Pulmonary artery endothelial cell (primary cell): ENCODE results near the gene CHIC2. TPM values are rescaled to one million over a fixed set of nuclear protein-coding genes. Genes with fewer than 3 reads are reported as not detected.
A peak's percentile ranks its signal among the peaks of the same experiment; 100 is the strongest.

Source experiments
- DNase-seq: peaks from one replicate; pipeline ENCODE4 v3.0.0-alpha.2; 2011; ENCODE audit warnings: low read depth, low spot score
- total RNA-seq: library from RNA; depleted of rRNA; stranded (reverse); fragments of >200 nt; gene quantifications from 2 replicates; pipeline ENCODE4 v1.2.3, GENCODE V29; 2014

The CHIC2 gene
- total RNA-seq, 1 donor from 2014 or later = 78.0 TPM

- no peak for DNase-seq
Measured at GRCh38 chr4:54011201-54011600, 53.2 kb downstream of the CHIC2 start.

GRCh38 chr4:54006755-54007154 is 57.6 kb downstream of the CHIC2 start:
- no peak for DNase-seq

GRCh38 chr4:54005475-54005874 is 58.9 kb downstream of the CHIC2 start:
- DNase-seq = no peak

DNA sequence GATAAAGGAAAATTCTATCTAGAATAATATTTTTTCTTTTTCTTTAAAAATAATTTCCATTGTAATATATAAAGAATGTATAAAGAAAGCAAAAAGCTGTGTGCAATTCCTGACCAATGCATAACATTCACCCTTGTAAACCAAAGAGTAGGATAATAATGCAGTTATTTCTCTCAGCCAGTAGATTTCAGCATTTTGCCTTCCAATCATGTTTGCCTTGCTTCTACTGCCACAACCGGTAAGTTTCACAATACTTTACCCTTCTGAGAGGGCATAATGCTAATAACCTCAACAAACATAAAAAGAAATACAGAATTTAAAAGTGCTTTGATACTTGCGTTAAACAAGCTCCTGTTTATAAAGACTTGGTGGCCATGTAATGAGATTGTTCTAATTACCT is 59.9 kb downstream of the CHIC2 start:
- no peak for DNase-seq

DNA sequence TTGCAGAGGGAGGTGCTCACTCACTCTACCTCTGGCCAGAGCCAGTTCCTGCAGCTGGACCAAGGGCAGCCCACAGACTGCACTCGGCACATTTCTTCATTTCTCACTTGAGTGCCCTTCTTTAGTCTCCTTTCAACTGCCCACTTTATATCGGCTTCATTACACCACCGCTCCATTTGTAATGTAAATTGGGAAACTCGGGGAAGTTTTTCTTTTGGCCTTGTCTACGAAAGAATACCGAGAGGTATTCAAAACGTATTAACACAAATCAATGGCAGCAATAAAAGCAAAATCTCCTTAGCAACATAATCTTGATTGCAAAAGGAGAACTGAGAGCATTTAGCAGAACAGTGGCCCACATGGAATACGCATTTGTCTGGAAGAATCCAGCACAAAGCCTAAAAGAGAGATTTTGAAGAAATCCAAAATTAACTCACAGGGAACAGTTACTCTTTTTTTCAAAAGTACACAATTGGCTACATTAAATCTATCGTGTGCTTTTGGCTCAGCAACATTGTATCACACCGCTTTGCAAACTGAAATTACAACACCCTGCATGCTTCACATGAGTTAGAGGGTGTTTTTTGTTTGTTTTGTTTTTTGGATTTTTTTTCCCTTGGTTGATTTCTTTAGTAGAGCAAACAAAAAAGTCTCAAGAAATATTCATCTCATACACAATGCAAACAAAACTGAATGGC is 62.6 kb downstream of the CHIC2 start:
- no peak for DNase-seq

- DNase-seq = no peak
Measured at GRCh38 chr4:53997898-53998297, 66.5 kb downstream of the CHIC2 start.

- peak; percentile 97 for DNase-seq
Measured at GRCh38 chr4:53994382-53995102, 69.9 kb downstream of the CHIC2 start.

DNA sequence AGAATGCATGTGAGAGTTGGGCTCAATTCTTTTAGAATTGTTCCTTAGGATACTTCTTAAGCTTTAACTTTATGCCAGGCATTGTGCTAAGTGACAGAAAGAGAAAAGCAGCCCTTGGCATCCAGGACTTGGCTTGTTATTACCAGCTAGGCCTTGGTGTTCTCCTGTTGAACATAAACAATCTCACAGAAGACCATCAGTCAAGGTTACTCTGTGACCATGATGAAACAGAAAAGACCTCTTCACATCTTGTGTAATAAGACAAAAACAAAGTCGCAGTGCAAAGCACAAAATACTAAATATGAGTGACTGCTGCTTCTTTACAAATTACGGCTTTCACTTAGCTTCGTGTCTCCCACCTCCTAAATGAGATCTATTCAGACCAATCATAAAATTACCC is 71.6 kb downstream of the CHIC2 start:
- no peak for DNase-seq

- DNase-seq = no peak
Measured at GRCh38 chr4:53991821-53992220, 72.6 kb downstream of the CHIC2 start.

GRCh38 chr4:53990641-53991040 is 73.8 kb downstream of the CHIC2 start:
- DNase-seq = no peak

DNA sequence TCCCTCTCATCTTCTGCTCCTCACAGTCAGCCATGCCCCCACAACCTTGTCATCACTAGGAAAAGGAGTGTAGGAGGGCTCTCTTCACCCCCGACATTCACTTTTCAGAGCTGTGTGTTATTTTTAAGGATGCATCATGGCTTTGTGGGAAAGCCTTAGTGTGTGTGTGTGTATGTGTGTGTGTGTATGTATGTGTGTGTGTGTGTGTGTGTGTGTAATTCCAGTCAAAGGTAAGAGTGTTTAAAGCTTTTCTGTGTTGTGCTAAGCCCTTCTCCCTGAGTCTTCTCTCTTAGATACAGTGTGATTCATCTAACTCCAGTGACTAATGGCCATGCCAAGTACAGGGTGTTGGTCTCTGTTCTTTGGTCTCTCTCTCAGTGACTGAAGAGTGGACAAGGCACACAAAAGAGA is 76.6 kb downstream of the CHIC2 start:
- DNase-seq = no peak

DNA sequence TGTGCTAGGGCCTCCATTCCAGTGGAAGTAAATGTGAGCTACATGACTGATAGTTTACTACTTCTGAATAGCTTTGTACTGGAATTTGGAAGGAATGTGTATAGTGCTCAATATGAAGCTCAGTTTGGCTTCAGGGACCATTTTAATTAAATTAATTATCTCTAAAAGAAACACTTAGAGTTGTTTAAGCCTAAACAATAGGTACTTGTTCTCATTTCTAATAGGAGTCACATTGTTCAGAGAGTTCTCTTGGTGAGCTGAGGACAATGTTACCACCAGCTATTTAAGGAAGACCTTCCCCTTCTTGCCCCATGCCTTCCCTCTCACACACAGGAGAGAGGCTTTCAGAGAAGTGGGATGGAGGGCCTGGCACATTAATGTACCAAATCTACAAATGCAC is 78.3 kb downstream of the CHIC2 start:
- DNase-seq = no peak

DNA sequence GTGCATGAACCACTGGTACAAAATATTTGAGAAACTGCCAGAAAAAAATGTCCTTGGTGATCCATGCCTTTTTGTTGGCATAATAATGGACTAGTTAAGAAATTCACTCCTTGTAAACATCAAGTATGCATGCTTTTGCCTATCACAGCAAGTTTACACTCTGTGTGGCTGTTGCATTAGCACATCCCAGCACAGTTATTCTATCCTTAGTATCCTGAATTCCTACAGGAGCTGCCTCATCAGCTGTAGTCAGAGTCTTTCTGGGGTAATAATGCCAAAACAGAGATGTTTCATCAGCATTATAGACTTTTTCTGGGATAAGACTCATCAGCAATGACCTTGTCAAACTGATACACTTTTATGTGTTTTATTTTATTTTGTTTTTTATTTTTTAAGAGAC is 82.8 kb downstream of the CHIC2 start:
- no peak for DNase-seq

DNA sequence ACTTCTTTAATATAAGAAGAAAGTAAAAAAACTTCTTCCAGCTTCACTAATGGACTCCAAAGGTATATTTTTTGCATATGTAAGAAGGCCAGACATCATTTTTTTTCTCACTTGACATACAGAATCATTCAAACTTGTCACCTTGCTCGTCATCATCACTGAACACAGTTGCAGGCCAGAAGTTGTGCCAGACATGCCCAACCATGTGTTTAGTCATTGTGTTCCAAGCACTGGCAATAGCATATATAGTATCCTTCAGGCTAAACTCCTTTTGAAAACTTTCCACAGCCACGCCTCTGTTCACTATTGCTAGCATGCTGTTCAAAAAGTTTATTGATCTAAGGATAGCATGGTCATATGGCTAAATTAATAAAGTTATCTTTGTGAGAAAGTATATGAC is 83.3 kb downstream of the CHIC2 start:
- DNase-seq = no peak

DNA sequence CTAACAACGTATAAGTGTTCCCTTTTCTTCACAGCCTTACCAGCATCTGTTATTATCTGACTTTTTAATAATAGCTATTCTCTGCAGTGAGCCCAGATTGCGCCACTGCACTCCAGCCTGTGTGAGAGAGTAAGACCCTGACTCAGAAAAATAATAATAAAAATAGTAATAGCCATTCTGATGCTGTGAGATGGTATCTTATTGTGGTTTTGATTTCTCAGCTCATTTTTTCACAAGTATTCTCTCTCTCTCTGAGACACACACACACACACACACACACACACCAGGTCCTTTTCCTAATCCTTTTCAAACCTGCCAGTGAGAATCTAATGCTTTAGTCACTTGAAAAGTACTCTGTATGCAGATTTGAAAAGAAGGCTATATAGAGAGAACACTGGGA is 89.8 kb downstream of the CHIC2 start:
- no peak for DNase-seq

- DNase-seq = no peak
Measured at GRCh38 chr4:53967986-53968385, 96.4 kb downstream of the CHIC2 start.

GRCh38 chr4:53963781-53964180 is 100.6 kb downstream of the CHIC2 start:
- no peak for DNase-seq

DNA sequence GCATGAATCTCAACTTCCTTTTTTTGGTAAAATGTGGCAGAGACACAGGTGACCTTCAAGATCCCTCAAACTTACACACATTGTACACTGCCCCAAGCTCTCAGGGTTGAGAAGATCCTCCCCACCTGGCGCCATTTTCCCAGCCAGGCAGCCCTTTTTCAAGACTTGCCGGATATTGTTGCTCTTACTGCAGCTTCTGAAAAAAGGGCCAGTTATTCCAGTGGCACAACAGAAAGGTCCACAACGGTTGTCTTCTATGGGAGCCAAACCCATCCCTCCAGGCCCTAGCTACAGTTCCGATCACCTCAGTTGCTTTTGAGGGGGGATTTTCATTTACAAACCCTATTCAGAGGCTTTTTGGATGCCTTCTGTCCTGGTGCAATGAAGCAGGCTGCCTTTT is 101.1 kb downstream of the CHIC2 start:
- no peak for DNase-seq

- no peak for DNase-seq
Measured at GRCh38 chr4:53962516-53963225, 101.7 kb downstream of the CHIC2 start.

DNA sequence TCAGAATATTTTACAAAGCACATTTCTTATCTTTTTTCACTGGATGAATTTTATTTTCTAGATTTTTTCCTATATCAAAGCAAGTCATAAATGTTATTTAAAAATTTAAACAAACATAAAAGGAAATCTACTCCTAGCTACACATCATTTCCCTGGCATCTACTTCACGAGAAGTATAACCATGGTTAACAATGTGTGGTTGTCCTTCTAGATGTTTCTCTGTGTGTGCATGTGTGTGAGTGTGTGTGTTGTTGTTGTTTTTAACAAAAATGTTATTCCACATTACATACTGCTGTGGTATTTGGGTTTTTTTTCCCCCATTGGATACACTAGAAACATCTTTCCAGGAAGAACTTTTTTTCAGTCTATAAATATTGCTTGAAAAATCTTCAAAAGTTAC is 103.1 kb downstream of the CHIC2 start:
- DNase-seq = no peak

DNA sequence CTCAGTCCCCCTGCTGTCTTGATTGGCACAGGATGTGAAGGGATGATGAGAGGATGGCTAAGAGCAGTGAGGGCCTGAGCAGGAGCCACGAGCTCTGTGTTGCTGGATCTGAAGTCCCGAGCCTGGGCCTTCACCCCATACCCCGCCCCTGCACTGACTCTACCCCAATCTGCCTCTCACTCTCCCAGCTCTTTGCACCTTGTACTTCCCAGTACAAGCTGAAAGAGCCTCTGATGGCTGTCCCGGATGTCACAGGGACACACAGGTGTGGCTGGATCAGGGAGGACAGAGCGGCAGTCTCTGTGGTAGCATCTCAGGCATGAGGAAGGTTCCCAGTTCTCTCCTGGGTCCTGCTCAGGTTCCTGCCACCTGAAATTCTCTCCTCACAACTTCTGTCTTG is 103.6 kb downstream of the CHIC2 start:
- no peak for DNase-seq
